Measurements from ENCODE around the gene MED12L.

MED12L gene

DNA sequence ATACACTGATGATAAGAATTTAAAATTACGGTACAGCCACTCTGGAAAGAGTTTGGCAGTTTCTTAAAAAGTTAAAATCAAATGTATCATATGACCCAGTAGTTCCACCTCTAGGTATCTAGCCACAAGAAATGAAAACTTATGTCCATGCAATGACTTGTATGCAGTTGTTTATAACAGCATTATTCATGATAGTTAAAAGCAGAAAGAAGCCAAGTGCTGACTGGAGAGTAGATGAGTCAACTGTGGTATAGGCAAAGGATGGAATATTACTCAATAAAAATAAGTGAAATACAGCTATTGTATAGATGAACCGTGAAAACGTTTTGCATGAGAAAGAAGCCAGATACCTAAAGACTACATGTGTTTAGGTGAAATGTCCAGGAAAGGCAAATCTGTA, 216.3 kb downstream of the MED12L start:
- no peak for DNase-seq

DNA sequence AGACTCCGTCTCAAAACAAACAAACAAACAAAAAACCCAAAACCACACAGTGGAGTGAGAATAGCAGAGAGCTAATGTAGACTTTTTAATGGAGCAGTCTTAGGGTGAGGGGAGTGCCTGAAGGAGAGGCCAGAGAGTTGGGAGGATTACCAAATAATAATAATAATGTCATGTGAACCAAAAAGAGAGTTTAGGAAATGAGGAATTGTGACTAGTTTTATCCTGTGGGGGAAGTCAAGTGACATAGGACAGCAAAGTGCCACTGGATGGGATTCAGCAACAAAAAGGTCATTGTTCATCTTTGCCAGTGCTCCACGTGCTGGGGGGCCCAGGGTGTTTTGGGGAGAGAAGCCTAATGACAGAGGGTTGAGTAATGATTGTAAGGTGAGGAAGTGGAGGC, 218.3 kb downstream of the MED12L start:
- DNase-seq, result peak in 1 of 2 donors; percentile 50

DNA sequence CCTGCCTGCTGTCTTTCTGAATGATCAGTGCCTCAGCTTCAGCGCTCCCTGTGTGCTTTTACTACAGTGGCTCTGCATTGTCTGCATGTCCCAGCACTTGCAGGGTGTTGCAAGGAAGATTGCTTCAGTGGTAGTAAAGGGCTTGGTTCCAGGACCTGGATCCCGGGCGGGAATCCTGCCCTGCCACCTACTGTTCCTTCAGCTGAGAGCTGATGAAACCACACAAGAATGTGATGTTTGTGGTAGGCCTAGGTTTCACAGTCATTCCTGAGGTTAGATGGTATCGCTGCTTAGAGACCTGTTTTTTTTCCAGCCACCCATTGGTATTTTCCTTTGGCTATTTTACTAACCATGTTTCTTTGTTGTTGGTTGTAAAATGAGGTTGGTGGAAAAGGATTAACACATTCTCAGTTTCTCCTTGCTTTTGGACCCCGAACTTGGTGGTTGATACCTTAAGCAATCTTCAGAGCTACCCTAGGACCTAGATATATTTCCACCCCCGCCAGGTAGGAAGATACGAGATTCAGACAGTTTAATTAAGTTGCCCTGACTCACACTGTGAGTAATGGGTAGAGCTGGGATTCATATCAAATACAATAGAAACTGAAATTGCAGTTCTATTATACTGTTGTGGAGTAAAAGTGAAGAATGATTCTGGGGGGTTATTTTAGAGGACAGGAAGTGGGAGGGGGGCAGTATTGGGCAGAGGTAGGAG, 219.8 kb downstream of the MED12L start:
- no peak for DNase-seq

DNA sequence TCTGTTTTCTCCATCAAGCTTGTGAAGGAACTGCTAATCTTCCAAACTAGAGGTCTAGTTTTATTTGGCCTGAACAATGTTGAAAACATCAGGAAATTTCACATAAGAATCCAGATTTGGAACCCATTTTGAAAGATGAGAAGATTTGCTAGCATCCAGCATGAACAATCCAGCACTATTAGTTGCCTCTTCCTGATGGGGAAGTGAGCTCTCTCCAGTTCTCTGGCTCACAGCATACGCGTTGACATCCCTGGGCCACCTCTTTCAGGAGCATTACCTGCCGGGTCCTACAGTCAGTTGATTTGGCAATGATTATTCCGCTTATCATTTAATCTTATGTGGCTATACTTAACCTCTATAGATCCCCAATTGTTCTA, 220.3 kb downstream of the MED12L start:
- no peak for DNase-seq

DNA sequence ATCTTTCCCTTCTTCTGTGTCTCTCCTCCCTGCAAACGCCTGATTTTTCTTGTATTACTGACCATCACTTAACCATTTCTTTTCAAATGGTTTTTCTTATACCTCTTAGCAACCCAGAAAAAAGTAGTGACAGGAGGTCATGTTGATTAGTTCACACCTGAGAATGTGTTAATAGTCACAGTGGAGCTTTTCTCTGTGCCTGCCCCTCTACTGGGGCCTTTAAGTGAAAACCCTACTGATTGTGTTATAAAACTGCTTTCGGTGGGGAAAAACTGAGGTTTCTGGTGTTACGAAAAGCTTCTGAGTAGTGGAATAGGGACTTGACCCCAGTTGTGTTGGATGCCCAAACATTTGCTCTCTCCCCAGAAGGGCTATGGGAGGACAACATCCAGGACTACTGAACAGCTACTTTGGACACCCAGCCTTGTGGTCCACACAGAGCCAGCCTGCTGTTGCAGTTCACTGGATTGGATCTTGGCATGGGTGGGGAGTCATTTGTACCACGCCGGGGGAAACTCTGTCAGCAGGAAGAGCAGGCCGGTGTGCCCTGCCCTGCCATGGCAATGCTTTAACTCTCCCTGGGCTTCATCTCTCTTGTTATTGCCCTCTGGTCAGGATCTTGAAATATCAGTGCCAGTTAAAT, 220.8 kb downstream of the MED12L start:
- DNase-seq, result no peak

DNA sequence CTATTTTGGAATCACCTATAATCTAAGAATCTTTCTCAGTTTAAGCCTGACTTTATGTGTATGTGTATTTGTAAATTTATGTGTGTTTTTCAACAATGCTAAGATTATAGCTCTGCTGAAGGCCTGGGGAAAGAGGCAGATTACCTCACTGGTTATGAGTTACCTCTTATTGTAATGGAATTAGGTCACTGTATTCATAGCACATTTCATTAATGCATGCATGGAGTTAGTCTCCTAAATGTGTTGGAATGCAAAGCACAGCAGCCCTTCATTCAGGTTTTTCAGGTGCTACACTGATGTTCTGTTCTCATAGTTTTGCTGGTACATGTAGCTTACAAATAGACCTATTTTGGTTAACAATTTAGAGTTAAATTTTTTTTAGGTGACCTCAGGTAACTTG, 221.7 kb downstream of the MED12L start:
- DNase-seq, result no peak

DNA sequence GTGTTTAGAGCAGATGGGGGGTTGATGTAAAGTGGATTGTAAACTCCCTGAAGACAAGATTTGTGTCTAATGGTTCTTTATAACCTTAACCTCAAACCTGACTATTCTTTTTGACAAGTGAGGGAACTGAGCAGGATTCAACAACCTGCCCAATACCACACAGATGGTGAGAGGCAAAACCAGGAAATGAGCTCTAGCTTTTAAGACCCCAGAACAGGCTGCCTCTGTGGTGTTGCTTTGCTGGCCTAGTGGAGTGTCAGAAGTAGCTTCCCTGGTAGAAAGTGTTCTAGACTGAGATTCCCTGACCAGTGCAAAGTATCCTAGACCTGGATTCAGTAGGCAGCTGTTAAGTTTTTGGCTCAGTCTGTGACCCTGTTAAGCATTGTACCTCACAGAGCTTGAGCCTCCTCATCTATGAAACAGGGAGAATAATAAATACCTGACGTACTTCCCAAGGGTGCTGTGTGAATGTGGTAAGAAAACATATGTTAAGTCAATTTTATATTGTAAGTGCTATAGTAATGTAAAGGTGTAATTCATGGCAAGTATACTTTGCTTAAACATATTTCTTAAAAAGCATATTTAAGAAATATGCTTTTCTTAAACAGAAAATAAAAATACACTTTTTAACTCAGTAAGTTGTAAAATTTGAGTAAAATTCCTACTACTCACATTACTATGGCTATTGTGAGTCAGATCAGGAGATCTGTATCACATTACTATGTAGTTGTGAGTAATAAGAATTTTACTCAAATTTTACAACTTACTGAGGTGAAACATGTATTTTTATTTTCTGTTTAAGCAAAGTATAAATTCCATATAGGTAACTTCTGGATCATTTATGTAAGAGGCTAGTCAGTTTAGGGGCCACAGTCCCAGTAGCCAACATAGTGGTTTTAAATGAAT, 222.4 kb downstream of the MED12L start:
- no peak for DNase-seq

DNA sequence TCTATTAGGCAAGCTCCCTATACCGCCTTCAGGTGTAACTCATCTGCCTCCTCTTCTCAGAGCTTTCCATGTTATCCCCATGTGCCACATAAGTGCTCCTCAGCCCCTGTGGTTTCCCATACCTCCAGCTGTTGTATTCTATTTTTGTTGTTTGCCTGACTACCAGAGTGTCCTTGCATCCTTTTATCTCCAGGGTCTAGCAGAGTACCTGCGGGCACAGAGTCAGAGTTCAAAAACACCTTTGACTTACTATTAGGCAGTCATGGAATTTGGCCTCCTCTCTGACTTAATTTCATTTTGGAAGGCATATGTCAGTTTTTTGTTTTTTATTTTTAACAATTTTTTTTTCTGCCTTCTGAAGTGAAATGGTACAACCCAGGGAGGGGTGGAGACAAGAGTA, 224.1 kb downstream of the MED12L start:
- DNase-seq, result no peak

DNA sequence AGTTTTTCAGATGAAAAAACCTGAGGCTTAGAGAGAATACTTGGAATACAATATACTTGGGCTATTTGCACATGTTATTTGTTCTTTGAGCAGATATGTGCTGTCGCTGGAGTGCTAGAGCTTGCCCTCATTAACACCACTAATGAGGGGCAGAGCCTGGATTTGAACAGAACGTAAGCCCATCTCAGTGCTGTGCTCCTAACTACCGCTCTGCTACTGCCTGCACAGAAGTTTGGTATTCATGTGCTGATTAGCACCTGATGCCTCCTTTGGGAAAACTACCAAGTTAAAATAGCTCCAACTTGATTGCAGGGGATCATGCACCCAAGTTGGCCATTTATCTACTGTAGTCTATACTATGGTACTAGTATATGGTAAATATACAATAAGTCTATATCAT, 227.5 kb downstream of the MED12L start:
- no peak for DNase-seq

DNA sequence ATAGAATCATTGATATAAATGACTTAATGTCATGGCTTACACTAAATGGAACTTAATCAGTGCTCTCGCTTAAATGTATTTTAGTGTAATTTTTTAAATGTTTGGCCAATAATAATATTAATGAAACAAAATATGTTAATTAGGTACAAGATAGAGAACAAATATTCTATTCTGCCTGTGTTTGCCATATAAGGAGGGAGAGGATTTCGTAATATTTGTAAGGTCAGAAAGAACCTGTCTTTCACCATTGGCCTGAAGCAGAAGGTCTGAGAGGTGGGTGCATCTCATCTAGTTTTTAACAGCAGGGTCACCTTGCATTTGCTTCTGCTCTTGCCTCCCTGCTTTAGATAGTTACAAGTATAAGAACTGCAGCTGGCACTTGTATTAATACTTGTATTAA, 228.7 kb downstream of the MED12L start:
- DNase-seq, result no peak

DNA sequence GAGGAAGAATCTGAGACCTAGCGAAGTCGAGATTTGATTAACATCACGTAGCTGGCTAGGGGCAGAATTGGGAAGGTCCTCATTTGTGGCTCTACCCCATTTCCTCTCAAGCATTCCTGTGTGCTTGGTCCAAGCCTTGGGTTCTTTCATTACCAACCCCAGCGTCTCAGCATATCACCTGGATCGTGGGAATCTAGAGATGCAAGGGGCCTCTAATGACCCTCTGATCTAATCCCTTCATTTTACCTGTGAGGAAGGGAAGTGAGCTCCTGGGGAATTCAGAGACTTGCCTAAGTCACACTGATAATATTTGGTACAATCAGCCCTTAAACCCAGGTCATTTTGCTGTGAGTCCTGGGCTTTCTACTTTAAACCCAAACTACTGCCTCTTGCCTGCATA, 229.1 kb downstream of the MED12L start:
- DNase-seq, result no peak

DNA sequence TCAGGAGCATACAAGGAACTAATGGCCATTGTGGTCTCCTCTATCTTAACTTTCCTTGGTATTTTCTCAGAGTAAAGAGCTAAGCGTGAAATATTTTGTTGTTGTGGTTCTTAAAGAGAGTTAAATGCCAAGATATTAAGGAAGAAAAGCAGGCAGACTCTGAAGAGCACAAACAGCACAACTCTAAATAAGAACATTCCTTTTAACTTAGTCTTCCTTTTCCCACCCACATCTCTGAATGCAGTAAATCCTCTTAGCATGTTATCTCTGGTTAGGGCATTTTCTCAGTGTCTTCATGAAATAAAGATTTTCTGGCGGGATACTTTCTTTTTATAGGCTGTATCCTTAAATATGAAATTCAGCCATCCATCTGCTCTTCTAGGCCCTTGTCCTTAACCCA, 229.7 kb downstream of the MED12L start:
- DNase-seq, result no peak

DNA sequence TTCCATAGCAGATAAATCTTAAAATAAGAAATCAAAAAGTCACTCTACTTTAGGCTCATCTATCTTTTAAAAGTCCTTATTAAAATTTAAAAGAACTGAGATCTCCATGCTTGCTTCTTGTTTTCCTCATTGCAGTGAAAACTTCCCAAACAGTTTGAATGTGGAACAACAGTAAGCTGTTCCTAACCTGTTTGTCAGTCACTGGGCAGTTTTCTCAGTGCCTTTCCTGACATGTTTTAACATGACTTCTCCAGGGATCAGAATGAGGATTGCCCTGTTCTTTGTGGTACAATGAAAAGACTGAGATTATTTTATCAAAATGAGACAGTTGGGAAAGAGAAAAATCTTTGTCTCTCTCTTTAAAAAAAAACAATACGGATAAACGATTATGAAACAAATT, 230.4 kb downstream of the MED12L start:
- DNase-seq, result no peak

DNA sequence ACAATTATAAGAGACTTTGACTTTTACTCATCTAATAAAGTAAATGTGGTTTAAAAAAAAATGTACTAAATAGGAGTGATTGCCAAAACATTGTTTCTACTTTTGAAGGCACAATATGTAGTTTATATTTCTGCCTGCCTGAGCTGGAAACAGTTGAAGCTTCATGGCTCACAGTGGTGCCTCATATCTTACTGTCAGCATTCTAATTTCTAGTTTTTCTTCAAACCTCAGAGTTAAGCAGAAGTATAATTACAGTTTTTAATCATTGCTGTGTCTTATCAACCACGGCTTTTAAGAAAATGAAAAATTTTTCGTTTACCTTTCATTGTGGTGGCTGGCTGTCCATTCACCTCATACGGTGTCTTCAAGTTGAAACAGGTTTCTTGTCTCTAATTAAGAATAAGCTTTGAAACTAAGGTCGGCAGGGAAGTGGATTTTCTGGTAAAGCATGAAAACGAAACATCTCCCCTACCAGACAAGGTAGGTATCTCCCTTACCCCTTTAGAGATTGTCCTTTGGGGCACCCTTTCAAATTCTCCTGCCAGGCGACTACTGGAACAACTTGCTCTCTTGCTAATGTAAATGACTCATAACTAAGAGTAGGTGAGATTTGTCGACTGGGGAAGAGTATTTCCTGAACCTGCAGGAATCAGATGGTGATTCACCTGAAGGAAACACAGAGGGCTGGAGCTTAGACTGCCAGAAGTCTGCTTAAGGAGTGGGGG, 231.0 kb downstream of the MED12L start, which contains the start of gene GPR87:
TSS of gene GPR87 (minus strand) at position 554 of the 725 bp plus-strand sequence. CDS start 16,720 bp downstream, outside the sequence.
- no peak for DNase-seq

DNA sequence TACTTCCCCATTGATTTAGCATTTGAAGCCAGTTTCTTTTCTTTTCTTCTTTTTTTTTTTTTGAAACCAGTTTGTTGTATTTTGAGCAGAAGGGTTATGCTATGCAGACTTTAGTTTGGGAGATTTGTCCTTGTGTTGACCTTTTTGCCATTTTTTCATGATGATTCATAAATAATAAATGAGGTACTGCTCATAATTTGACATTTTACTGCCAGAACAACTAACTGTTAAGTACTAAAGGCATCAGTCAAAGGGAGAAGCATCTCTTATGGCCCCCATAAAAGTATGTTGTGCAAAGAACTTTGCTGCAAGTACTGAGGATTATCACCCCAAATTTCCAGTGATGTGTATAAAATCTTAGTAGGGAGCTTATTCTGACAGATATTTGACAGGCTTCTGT, 232.8 kb downstream of the MED12L start:
- no peak for DNase-seq

DNA sequence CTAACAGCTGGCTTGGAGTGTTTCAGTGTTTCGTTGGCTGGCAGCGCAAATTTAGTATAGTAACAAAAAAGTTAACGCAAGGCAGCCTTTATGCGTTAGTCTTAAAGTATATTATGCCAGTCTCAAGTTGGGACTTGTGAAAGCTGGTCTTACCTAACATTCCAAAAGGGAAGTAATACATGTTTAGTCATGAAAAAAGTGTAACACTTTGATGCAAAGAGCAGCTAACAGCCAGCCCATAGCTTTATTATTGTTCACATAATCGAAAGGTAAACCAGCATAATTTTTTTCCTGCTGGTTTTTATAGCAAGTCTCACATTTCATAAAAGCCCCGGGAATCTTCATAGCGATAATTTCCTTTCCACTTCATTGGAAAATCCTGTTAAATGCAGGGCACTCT, 233.5 kb downstream of the MED12L start:
- DNase-seq, result peak; percentile 66 to 89

DNA sequence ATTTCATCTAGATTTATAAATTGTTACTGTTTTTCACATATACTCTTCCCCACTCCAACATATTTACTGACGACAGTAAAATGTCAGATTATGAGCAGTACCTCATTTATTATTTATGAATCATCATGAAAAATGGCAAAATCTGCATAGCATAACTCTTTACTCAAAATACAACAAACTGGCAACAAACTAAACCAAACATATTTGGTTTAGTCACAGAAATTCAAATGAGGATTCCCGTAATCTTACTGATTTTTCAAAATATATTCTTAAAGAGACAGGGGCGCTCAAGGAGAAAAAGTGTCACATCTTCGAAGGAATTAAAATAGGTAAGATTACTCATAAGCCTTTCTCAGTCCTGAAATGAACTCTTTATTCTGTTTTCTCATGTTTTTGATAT, 234.2 kb downstream of the MED12L start:
- no peak for DNase-seq

DNA sequence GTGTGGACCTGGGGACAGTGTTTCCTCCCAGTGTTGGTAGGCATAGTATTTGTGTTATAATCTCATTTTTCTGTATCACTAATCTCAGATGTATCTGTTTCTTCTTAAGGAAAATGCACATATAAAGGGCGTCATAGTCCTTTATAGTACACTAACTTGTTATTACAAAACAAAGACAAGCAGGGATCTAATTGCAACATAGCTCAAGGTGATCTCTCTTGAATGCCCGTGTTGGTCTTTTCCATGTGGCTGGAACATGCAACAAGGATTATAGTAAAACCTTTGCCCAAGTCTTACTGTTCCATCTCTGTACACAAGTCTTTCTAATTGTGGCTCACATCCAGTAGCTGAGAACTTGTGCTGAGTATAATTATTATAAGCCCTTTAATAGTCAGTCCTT, 234.7 kb downstream of the MED12L start:
- no peak for DNase-seq

DNA sequence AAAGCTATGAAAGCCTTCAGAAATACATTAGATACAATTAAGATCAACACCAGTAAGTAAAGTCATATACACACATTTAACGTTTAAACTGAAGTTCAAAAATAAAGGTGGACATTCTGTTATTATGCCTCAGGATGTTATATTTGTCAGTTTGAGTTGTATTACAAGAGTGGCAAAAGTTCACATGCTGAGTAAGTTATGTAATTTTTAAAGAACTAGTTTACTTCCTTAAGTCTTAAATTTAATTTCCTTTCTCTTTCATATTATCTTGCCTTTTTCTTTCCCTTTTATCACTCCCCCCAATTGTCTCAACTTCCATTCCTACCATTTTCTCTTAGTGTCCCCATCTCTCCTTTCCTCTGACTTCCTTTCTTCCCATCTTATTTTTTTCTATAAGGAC, 236.1 kb downstream of the MED12L start:
- DNase-seq, result peak in 1 of 2 donors; percentile 50

DNA sequence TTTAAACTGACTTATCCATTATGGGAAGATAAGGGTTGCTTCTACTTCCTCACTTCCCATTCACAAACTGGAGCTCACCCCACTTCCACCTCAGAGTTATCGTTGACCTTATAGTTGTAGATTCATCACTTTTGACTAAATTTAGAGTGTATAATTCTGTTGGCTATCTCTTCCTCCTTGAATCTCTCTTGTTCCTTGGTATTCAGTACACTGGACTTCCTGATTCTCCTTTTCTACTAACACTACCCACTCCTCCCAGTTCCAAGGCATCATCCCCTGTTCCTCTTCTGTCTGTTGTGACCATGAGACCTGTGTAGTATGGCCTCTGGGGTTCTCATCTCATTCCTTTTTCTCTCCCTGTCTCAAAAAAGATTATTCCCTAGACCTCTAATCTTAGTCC, 237.0 kb downstream of the MED12L start:
- peak; percentile 54 to 66 for DNase-seq

DNA sequence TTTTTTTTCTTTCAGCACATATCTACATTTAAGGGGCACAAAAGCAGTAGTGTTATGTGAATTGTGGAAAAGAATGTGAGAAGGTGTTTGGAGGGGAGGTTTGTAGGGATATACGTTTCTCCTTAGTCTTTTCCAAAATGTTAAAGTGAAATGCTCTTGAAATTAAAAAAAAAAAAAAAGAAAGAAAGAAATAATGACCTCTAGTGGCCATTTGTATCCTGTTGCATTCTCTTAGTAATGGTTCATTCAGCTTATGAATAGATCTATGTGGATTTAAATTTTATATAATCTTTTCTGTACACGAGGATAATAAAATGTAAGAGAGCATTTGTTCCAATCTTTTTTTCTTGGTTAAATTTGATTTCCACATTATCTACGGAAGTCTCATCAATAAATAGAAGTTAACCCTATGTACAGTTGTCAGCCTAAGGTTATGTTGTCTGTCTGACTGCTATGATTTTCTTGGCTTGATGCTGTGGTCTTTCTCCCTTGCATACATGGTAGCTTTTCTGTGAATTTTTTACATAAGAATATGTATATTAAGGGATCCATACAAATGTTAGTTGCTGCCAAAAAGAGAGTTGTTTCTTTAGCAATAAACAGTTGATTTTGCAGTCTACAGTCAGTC, 242.2 kb downstream of the MED12L start:
- peak in 1 of 2 donors; percentile 50 for DNase-seq

DNA sequence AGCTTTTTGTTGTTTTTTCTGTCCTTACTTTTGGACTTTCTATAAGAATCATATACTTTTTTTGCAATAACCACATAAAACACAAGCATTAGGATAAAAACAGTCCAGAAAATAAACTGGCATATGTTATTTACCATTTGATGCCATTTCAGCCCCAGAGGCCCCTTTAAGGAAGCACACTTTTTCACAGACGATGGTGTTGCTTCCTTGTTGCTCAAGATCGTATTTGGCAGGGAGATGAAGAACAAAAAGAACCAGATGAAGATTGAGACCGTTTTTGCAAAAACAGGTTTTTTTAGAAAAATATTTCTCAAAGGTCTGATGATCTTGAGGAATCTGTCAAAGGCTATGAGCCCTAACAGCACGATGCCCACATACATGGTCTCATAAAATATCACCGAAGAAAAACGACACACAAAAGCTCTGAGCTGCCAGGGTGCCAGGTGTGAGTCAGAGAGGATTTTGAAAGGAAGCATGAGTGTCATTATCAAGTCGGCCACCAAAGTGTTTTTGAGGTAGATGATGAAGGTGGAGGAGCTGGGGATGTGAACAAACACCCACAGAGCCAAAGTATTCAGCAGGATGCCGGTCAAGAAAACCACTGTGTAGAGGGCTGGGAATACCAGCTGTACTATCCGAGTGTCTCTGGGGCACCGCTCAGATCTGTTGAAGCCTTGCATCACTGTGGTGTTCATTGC, 243.0 kb downstream of the MED12L start:
- DNase-seq, result peak; percentile 57

Data from inflammatory macrophage (primary cell).